ENCODE results near the gene ARHGAP22.

- TF ChIP-seq CTCF (IDR thresholded peaks at IDR 0.05) (no peak), ZFX (IDR thresholded peaks at IDR 0.05; ENCODE audit: borderline replicate concordance) (no peak)
These were observed 9.9 kb downstream of the ARHGAP22 start for GRCh38 chr10:48594803-48595538.
